ENCODE results near the gene ALKBH3.

The ALKBH3 gene

GRCh38 chr11:43941257-43941994 is 60.8 kb downstream of the ALKBH3 start:
- peak; percentile 19; the same call in 2 of the 3 replicates for ATAC-seq
- TF ChIP-seq TOX (CRISPR knock-in tag; IDR thresholded peaks at IDR 0.05; ENCODE audit: borderline replicate concordance) (no peak), PPARA (CRISPR knock-in tag; IDR thresholded peaks at IDR 0.05; ENCODE audit: borderline replicate concordance) (no peak), CREB5 (CRISPR knock-in tag; IDR thresholded peaks at IDR 0.05; ENCODE audit: low read depth) (peak; percentile 24; the same call in 1 of the 2 replicates), TCF4 (CRISPR knock-in tag; IDR thresholded peaks at IDR 0.05; ENCODE audit: borderline replicate concordance) (peak; percentile 95)
- TF ChIP-seq, protein P1, sequence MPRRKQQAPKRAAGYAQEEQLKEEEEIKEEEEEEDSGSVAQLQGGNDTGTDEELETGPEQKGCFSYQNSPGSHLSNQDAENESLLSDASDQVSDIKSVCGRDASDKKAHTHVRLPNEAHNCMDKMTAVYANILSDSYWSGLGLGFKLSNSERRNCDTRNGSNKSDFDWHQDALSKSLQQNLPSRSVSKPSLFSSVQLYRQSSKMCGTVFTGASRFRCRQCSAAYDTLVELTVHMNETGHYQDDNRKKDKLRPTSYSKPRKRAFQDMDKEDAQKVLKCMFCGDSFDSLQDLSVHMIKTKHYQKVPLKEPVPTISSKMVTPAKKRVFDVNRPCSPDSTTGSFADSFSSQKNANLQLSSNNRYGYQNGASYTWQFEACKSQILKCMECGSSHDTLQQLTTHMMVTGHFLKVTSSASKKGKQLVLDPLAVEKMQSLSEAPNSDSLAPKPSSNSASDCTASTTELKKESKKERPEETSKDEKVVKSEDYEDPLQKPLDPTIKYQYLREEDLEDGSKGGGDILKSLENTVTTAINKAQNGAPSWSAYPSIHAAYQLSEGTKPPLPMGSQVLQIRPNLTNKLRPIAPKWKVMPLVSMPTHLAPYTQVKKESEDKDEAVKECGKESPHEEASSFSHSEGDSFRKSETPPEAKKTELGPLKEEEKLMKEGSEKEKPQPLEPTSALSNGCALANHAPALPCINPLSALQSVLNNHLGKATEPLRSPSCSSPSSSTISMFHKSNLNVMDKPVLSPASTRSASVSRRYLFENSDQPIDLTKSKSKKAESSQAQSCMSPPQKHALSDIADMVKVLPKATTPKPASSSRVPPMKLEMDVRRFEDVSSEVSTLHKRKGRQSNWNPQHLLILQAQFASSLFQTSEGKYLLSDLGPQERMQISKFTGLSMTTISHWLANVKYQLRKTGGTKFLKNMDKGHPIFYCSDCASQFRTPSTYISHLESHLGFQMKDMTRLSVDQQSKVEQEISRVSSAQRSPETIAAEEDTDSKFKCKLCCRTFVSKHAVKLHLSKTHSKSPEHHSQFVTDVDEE (CRISPR knock-in tag; IDR thresholded peaks at IDR 0.05) = peak; percentile 62; the same call in 1 of the 2 replicates

DNA sequence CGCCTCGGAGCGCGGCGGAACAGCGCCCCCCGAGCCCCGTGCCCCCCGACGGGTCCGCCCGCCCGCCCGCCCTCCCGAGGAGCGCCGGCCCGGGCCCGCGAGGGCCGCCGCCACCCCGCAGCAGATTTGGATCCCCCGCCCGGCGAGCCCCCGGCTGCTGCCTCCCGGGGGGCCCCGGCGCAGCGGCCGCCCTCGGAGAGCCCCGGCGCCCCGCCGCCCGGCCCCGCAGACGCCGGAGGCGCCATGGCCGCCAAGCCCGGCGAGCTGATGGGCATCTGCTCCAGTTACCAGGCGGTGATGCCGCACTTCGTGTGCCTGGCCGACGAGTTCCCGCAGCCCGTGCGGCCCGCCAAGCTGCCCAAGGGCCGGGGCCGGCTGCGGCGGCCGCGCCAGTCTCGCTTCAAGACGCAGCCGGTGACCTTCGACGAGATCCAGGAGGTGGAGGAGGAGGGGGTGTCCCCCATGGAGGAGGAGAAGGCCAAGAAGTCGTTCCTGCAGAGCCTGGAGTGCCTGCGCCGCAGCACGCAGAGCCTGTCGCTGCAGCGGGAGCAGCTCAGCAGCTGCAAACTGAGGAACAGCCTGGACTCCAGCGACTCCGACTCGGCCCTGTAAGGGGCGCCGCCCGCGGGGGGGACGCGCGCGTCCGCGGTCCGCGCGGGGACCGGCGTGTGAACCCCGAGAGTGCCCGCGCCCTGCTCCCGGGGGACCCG is 62.2 kb downstream of the ALKBH3 start:
- TF ChIP-seq TCF4 (CRISPR knock-in tag; IDR thresholded peaks at IDR 0.05; ENCODE audit: borderline replicate concordance) = no peak
- TF ChIP-seq ESRRG (CRISPR knock-in tag; IDR thresholded peaks at IDR 0.05) = no peak
- TF ChIP-seq SNAI2 (CRISPR knock-in tag; IDR thresholded peaks at IDR 0.05) = no peak
- peak; percentile 6; the same call in 2 of the 3 replicates for ATAC-seq

GRCh38 chr11:43943372-43943930 is 62.8 kb downstream of the ALKBH3 start:
- ATAC-seq = no peak

DNA sequence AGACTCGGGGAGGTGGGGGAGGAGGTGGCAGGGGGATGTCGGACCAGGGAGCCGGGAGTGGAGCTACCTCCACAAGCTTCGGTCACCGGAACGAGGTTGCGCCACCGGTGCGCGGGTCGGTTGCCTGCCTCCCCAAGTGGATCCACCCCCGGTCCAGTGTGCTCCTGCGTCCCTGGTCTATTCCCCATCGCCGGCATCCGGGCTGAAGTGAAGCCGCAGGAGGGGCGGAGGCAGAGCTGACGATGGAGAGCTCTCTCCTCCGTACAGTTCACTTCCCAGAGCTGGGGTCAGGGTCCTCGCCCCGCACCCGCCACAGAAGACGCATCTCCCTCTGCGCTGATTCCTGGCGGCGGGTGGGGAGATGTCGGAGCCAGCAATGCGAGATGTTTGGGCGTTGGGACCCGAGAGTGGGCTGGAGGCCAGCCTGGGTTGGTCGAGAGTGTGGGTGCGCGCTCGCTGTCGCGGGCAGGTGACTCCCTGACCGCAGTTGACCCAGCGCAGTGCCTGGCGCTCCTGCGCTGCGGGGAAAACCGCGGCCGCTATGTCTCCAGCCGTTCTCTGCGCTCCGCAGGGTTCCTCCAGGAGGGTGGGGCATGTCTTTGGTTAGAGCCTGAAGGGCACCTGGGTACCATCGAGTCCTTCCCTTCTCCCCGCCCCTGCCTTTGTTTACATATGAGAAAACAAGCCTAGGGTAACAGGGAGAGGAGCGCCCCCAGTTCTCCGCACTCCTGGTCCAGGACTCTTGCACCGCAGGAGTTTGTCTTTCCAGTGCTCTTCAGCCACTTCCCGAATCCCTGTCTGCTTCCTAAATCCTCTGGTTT is 63.5 kb downstream of the ALKBH3 start:
- no peak; the same call in 2 of the 3 replicates for ATAC-seq
- TF ChIP-seq POU6F1 (CRISPR knock-in tag; IDR thresholded peaks at IDR 0.05; ENCODE audit: borderline replicate concordance, low read depth) (no peak), ZNF70 (CRISPR knock-in tag; IDR thresholded peaks at IDR 0.05) (no peak), ZNF565 (CRISPR knock-in tag; conservative IDR thresholded peaks at IDR 0.05; ENCODE audit: low read depth) (no peak), PPARA (CRISPR knock-in tag; IDR thresholded peaks at IDR 0.05; ENCODE audit: borderline replicate concordance) (no peak), ZFP3 (CRISPR knock-in tag; IDR thresholded peaks at IDR 0.05) (no peak), ZC3H10 (CRISPR knock-in tag; IDR thresholded peaks at IDR 0.05) (no peak), OSR1 (CRISPR knock-in tag; IDR thresholded peaks at IDR 0.05) (no peak), ESRRG (CRISPR knock-in tag; IDR thresholded peaks at IDR 0.05) (no peak), TCF4 (CRISPR knock-in tag; IDR thresholded peaks at IDR 0.05; ENCODE audit: borderline replicate concordance) (no peak)

More at GRCh38 chr11:43943372-43943930, 62.8 kb downstream of the ALKBH3 start:
- no peak for TF ChIP-seq ZNF70 (CRISPR knock-in tag; IDR thresholded peaks at IDR 0.05)
- TF ChIP-seq TCF4 (CRISPR knock-in tag; IDR thresholded peaks at IDR 0.05; ENCODE audit: borderline replicate concordance) = no peak

DNA sequence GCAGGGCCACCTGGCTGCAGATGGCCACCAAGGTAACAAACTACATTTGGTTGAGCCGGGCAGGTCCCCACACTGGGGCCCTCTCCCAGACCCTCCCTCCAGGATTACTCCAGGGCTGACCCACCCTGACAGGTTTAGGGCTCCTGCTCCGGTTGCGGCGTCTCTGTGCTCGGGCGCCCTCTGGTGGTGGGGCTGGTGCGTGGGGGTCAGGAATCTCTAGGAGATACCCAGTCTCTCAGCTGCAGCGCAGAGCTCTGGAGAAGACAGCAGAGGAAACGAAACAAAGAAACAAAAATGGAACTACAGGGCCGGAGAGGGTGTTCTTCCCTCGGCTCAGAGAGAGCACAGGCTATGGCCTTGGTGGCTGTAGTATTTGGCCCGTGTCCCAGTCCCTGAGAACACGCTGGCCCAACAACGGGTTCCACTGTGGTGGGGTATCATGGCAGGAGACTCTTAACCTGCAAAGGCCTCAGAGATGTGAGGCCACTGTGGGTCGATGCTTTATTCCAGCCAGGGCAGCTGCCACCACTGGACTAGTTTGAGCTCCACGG is 64.2 kb downstream of the ALKBH3 start:
- ATAC-seq = peak; percentile 41
- no peak for TF ChIP-seq ZNF565 (CRISPR knock-in tag; conservative IDR thresholded peaks at IDR 0.05; ENCODE audit: low read depth)
- no peak for TF ChIP-seq ARNTL (CRISPR knock-in tag; IDR thresholded peaks at IDR 0.05; ENCODE audit: borderline replicate concordance, low read depth)
- no peak for TF ChIP-seq ZNF8 (CRISPR knock-in tag; IDR thresholded peaks at IDR 0.05)
- TF ChIP-seq ZC3H10 (CRISPR knock-in tag; IDR thresholded peaks at IDR 0.05) = no peak
- no peak for TF ChIP-seq PPARA (CRISPR knock-in tag; IDR thresholded peaks at IDR 0.05; ENCODE audit: borderline replicate concordance)
- TF ChIP-seq OSR1 (CRISPR knock-in tag; IDR thresholded peaks at IDR 0.05) = no peak
- no peak for TF ChIP-seq CSDC2 (CRISPR knock-in tag; IDR thresholded peaks at IDR 0.05)
- TF ChIP-seq CREB5 (CRISPR knock-in tag; IDR thresholded peaks at IDR 0.05; ENCODE audit: low read depth) = no peak
- no peak for TF ChIP-seq TOX (CRISPR knock-in tag; IDR thresholded peaks at IDR 0.05; ENCODE audit: borderline replicate concordance)
- TF ChIP-seq ZNF70 (CRISPR knock-in tag; IDR thresholded peaks at IDR 0.05) = no peak; the same call in 1 of the 2 replicates
- no peak for TF ChIP-seq CSRNP3 (CRISPR knock-in tag; IDR thresholded peaks at IDR 0.05)
- TF ChIP-seq ZFP30 (CRISPR knock-in tag; IDR thresholded peaks at IDR 0.05) = no peak
- TF ChIP-seq BACH2 (CRISPR knock-in tag; IDR thresholded peaks at IDR 0.05; ENCODE audit: borderline replicate concordance) = no peak

All from SK-N-SH treated with all-trans-retinoic acid at 6 μM for 48 hours (cell line).